ENCODE measurements around the gene PLA2G15. TPM values are rescaled to one million over a fixed set of nuclear protein-coding genes. Genes with fewer than 3 reads are reported as not detected.
A peak's percentile ranks its signal among the peaks of the same experiment; 100 is the strongest.

The PLA2G15 gene
- total and polyA plus RNA-seq, 2 of the 13 experiments (the other 11 are each of a cell fraction or from before 2014, with no cell fraction given): 14.4 to 23.7 TPM

DNA sequence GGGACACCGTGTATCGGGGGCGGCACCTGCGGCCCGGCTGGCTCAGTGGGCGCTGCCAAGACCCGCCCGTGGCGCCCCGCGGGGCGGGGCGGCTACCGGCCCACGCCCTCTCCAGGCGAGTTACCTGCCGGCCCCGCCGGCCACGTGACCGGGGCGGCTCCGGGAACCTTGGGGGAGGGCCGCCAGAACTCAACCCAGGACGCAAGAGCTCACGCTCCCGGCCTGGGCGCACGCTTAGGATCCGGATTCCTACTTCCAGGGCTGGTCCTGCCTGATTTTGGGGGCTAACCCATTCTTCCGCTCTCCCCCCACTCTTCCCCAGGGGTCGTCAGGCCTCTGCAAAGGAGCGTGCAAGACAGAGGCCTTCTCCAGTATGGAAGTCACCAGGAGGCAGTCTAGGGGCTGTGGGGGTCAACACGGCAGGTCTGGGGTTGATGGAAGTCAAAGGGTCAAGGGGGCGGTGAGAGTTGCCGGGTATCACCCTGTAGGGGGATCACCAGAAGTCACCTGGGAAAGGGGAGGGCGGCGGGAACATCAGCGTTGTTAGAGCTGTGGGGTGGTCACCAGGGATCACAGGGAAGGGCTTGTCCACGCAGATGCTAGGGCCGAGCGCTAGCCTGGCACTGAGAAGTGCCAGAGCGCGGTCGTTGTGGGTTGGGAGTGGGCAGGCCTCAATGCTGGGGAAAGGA, 8.9 kb upstream of the PLA2G15 start (continued):
- TF ChIP-seq ZNF432 (CRISPR knock-in tag; IDR thresholded peaks at IDR 0.05; ENCODE audit: borderline replicate concordance): no peak
- TF ChIP-seq TSC22D2 (CRISPR knock-in tag; IDR thresholded peaks at IDR 0.05; ENCODE audit: borderline replicate concordance): no peak
- TF ChIP-seq, protein P1, sequence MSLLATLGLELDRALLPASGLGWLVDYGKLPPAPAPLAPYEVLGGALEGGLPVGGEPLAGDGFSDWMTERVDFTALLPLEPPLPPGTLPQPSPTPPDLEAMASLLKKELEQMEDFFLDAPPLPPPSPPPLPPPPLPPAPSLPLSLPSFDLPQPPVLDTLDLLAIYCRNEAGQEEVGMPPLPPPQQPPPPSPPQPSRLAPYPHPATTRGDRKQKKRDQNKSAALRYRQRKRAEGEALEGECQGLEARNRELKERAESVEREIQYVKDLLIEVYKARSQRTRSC (CRISPR knock-in tag; IDR thresholded peaks at IDR 0.05; ENCODE audit: low read depth): peak; percentile 54; the same call in 1 of the 2 replicates
- no peak; the same call in 1 of the 2 replicates for TF ChIP-seq ETV6 (CRISPR knock-in tag; conservative IDR thresholded peaks at IDR 0.05)
- TF ChIP-seq HOXA5 (CRISPR knock-in tag; IDR thresholded peaks at IDR 0.05): peak; percentile 65; the same call in 1 of the 2 replicates
- TF ChIP-seq FOXO4 (CRISPR knock-in tag; conservative IDR thresholded peaks at IDR 0.05): no peak
- TF ChIP-seq RBAK (CRISPR knock-in tag; IDR thresholded peaks at IDR 0.05): no peak
- TF ChIP-seq HOXA7 (CRISPR knock-in tag; IDR thresholded peaks at IDR 0.05): no peak
- no peak; the same call in none of the 2 replicates for TF ChIP-seq SMYD3 (CRISPR knock-in tag; IDR thresholded peaks at IDR 0.05)
- TF ChIP-seq, protein P2, sequence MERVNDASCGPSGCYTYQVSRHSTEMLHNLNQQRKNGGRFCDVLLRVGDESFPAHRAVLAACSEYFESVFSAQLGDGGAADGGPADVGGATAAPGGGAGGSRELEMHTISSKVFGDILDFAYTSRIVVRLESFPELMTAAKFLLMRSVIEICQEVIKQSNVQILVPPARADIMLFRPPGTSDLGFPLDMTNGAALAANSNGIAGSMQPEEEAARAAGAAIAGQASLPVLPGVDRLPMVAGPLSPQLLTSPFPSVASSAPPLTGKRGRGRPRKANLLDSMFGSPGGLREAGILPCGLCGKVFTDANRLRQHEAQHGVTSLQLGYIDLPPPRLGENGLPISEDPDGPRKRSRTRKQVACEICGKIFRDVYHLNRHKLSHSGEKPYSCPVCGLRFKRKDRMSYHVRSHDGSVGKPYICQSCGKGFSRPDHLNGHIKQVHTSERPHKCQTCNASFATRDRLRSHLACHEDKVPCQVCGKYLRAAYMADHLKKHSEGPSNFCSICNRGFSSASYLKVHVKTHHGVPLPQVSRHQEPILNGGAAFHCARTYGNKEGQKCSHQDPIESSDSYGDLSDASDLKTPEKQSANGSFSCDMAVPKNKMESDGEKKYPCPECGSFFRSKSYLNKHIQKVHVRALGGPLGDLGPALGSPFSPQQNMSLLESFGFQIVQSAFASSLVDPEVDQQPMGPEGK (CRISPR knock-in tag; IDR thresholded peaks at IDR 0.05): peak; percentile 69
- TF ChIP-seq NR3C1 (CRISPR knock-in tag; IDR thresholded peaks at IDR 0.05): no peak
- TF ChIP-seq PTBP1 (IDR thresholded peaks at IDR 0.05; ENCODE audit: low read depth, low read length, poor library complexity, severe bottlenecking): peak; percentile 27
- TF ChIP-seq MTA1 (CRISPR knock-in tag; IDR thresholded peaks at IDR 0.05; ENCODE audit: borderline replicate concordance): peak; percentile 82
- peak in 1 of 2 experiments; percentile 26; a peak in 2 of 4 replicates for TF ChIP-seq KLF16 (CRISPR knock-in tag; IDR thresholded peaks at IDR 0.05)
- TF ChIP-seq ZNF660 (CRISPR knock-in tag; IDR thresholded peaks at IDR 0.05; ENCODE audit: borderline replicate concordance, low read depth): no peak
- TF ChIP-seq XRCC5 (optimal IDR thresholded peaks at IDR 0.05; ENCODE audit: low read length): peak; percentile 5
- no peak for TF ChIP-seq TCF12 (IDR thresholded peaks at IDR 0.05)
- TF ChIP-seq TCF12 (CRISPR knock-in tag; IDR thresholded peaks at IDR 0.05): 0 out of 2 replicates have a peak, but pooled peaks have one; percentile 51
- no peak for TF ChIP-seq ZNF24 (IDR thresholded peaks at IDR 0.05)
- TF ChIP-seq ZNF263 (CRISPR knock-in tag; IDR thresholded peaks at IDR 0.05): 0 out of 2 replicates have a peak, but pooled peaks have one; percentile 49
- TF ChIP-seq HDAC1 (CRISPR knock-in tag; IDR thresholded peaks at IDR 0.05): 0 out of 2 replicates have a peak, but pooled peaks have one; percentile 72
- TF ChIP-seq PRPF4 (IDR thresholded peaks at IDR 0.05; ENCODE audit: low read depth, low read length, poor library complexity, severe bottlenecking): no peak
- no peak; the same call in 1 of the 2 replicates for TF ChIP-seq ZNF367 (CRISPR knock-in tag; IDR thresholded peaks at IDR 0.05; ENCODE audit: borderline replicate concordance)
- no peak for TF ChIP-seq SRF (IDR thresholded peaks at IDR 0.05; ENCODE audit: low read depth, low read length)
- no peak; the same call in 1 of the 2 replicates for TF ChIP-seq ZSCAN31 (CRISPR knock-in tag; IDR thresholded peaks at IDR 0.05; ENCODE audit: low read depth)
- no peak for TF ChIP-seq XBP1 (CRISPR knock-in tag; IDR thresholded peaks at IDR 0.05)

Data from HepG2 (cell line).